Measurements from ENCODE around the gene KIRREL3.
A peak's percentile ranks its signal among the peaks of the same experiment; 100 is the strongest.

KIRREL3 gene

GRCh38 chr11:127023991-127024390 is 23.4 kb upstream of the KIRREL3 start:
- Histone ChIP-seq H3K4me1 (ENCODE audit: control insufficient read depth, insufficient read depth, low read length) (no peaks in the 10 kb centered on the region), H3K27me3 (ENCODE audit: control insufficient read depth, insufficient read depth, low read length) (no peaks in the 10 kb centered on the region), H3K4me3 (ENCODE audit: low read length) (no peak overlapping the region), H3K9ac (ENCODE audit: low read length) (no peak overlapping the region), H3K27ac (ENCODE audit: low read depth, low read length) (no peak overlapping the region), H3K36me3 (ENCODE audit: control insufficient read depth, insufficient read depth, low read length) (no peaks in the 10 kb centered on the region)

DNA sequence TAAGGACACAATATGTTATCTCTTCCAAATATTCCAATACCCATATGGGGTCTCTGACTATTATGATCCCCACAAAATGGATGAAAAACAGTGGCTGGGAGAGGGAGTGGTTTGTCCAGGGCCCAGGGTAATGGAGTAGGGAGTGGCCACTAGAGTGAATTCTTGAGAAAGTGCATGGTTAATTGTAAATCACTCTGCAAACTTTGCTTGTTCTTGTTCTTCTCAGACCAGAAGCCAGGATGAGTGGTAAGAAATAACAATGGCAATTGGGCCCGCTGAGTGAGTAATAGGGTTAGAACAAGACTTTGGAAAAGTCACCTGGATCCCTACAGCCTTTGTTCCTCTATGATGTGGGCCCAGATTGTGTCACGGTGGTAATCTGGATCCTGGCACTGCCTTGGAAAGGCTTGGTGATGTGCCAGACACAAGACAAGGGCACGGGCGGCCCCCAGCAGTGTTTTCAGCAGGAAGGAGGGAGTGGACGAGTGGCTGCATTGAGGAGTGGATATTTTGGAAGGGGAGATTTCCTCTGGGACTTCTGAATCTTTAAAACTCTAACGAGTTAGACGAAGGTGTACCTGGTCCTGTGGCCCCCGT is 18.2 kb upstream of the KIRREL3 start:
- Histone ChIP-seq H3K9ac (ENCODE audit: low read length) (no peak overlapping the region), H3K27me3 (ENCODE audit: control insufficient read depth, insufficient read depth, low read length) (no peaks in the 10 kb centered on the region), H3K27ac (ENCODE audit: low read depth, low read length) (no peak overlapping the region), H3K36me3 (ENCODE audit: control insufficient read depth, insufficient read depth, low read length) (no peaks in the 10 kb centered on the region), H3K4me3 (ENCODE audit: low read length) (no peak overlapping the region), H3K4me1 (ENCODE audit: control insufficient read depth, insufficient read depth, low read length) (no peaks in the 10 kb centered on the region)

GRCh38 chr11:127017482-127017881 is 16.9 kb upstream of the KIRREL3 start:
- H3K27me3 ChIP-seq (ENCODE audit: control insufficient read depth, insufficient read depth, low read length) = no peaks in the 10 kb centered on the region
- H3K27ac ChIP-seq (ENCODE audit: low read depth, low read length) = no peak overlapping the region
- H3K4me3 ChIP-seq (ENCODE audit: low read length) = no peak overlapping the region
- no peaks in the 10 kb centered on the region for H3K36me3 ChIP-seq (ENCODE audit: control insufficient read depth, insufficient read depth, low read length)
- no peaks in the 10 kb centered on the region for H3K4me1 ChIP-seq (ENCODE audit: control insufficient read depth, insufficient read depth, low read length)
- H3K9ac ChIP-seq (ENCODE audit: low read length) = no peak overlapping the region

DNA sequence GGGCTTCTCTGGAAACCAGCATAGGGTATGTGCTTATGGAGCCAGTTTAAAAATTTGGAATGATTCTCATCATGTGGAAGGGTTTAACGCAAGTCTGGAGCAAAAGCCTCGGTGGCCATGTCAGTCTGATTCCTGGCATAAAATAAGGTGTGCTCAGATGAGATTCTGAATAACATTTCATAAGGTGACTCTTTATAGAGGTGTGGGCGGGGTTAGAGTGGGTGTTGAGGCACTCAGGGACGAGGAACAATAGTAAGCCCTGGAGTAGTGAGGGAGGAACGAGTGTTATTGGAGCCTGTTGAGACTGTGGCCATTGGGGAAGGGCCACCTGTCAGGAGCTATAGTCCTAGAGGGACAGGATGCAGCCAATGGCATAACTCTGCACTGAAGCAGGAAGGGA is 13.0 kb upstream of the KIRREL3 start:
- H3K4me3 ChIP-seq (ENCODE audit: low read length) = no peak overlapping the region
- no peak overlapping the region for H3K9ac ChIP-seq (ENCODE audit: low read length)
- no peaks in the 10 kb centered on the region for H3K4me1 ChIP-seq (ENCODE audit: control insufficient read depth, insufficient read depth, low read length)
- no peaks in the 10 kb centered on the region for H3K27me3 ChIP-seq (ENCODE audit: control insufficient read depth, insufficient read depth, low read length)
- no peak overlapping the region for H3K27ac ChIP-seq (ENCODE audit: low read depth, low read length)
- no peaks in the 10 kb centered on the region for H3K36me3 ChIP-seq (ENCODE audit: control insufficient read depth, insufficient read depth, low read length)

DNA sequence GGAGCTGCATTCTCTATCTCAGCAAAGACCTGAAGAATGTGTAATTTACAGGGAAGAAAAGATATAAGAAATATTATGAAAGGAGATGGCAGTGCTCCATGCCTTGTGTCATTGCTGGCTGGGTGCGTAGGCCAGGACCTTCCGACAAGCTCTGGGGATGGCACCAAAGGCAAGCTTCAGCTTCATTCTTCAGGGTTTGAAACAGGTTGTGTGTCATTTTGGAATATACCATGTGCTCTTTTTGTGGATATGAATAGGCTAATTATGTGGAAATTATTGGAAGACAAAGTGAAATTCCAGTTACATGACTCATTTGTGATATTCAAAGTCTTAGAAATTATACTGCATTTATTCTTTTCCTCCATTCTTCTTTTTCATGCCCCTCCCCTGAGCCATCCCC is 5.7 kb upstream of the KIRREL3 start:
- no peak overlapping the region for H3K9ac ChIP-seq (ENCODE audit: low read length)
- no peak overlapping the region for H3K27ac ChIP-seq (ENCODE audit: low read depth, low read length)
- H3K36me3 ChIP-seq (ENCODE audit: control insufficient read depth, insufficient read depth, low read length) = no peaks in the 10 kb centered on the region
- no peak overlapping the region for H3K4me3 ChIP-seq (ENCODE audit: low read length)
- H3K4me1 ChIP-seq (ENCODE audit: control insufficient read depth, insufficient read depth, low read length) = no peaks in the 10 kb centered on the region
- H3K27me3 ChIP-seq (ENCODE audit: control insufficient read depth, insufficient read depth, low read length) = peaks cover 6% of the 10 kb centered on the region

DNA sequence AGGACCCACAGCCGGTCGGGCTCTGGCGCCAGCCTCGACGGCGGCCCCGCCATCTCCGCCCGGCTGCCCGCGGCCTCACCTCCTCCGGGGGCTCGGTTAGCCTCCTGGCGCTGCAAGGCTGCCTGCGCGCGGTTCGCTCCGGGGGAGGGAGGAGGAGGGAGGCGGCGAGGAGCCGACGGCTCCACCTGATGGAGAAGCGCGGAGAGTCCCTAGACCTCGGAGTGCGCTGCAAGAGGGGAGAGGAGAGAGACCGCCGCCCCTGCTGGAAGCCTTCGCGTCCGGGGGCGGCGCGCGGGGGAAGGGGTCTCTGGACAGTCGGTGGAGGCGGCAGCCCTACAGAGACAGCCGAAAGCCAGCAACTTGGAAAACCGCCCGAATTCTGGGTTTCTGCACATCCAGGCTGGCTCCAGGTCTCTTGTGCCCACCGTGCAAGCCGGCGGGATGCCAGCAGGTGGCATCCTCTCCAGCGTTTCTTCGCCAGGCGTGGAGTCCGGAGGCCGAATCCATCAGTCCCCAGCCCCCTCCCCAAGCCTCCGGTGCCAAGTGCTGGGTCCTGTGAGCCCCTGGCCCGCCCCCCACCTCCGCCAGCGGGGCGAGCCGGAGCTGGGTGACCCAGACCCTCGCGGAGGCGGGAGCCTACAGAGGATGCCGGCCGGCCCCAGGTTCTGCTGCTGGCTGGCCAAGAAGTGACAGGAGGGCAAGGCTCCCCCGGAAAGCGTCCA is 2.9 kb upstream of the KIRREL3 start:
- H3K9ac ChIP-seq (ENCODE audit: low read length) = no peak overlapping the region
- no peak overlapping the region for H3K27ac ChIP-seq (ENCODE audit: low read depth, low read length)
- no peak overlapping the region for H3K4me3 ChIP-seq (ENCODE audit: low read length)
- H3K36me3 ChIP-seq (ENCODE audit: control insufficient read depth, insufficient read depth, low read length) = no peaks in the 10 kb centered on the region
- no peaks in the 10 kb centered on the region for H3K4me1 ChIP-seq (ENCODE audit: control insufficient read depth, insufficient read depth, low read length)
- H3K27me3 ChIP-seq (ENCODE audit: control insufficient read depth, insufficient read depth, low read length) = peaks cover 17% of the 10 kb centered on the region

DNA sequence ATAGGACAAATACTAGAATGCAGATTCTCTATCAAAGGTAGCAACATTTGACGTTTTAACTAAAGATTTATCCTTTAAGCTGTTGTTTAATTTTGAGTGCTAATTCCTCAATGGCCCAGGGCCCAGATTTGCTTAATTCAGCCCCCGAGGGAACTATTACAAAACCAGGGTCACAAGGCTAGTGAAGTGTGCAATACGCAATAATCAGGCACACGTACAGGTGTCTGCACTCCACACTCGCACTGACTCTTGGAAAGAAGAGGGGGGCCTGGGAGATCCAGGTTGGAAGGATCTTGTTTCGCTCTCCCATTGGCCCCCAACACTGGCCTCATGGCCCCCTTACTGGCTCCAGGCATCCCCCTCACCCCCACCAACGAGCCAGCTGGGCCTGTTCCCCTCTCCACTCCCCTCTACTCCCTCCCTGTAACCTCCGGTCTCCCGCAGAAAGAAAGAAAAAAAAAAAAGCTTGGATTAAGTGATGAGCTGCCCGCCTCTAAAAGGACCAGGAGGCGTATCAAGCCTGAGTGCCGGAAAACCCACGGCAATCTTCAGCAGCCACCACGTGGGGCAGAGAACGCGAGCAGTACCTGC is 2.2 kb upstream of the KIRREL3 start:
- Histone ChIP-seq H3K36me3 (ENCODE audit: control insufficient read depth, insufficient read depth, low read length) (no peaks in the 10 kb centered on the region), H3K9ac (ENCODE audit: low read length) (no peak overlapping the region), H3K4me1 (ENCODE audit: control insufficient read depth, insufficient read depth, low read length) (no peaks in the 10 kb centered on the region), H3K27me3 (ENCODE audit: control insufficient read depth, insufficient read depth, low read length) (peaks cover 17% of the 10 kb centered on the region), H3K27ac (ENCODE audit: low read depth, low read length) (no peak overlapping the region), H3K4me3 (ENCODE audit: low read length) (no peak overlapping the region)

- H3K4me1 ChIP-seq (ENCODE audit: control insufficient read depth, insufficient read depth, low read length) = no peaks in the 10 kb centered on the region
- H3K36me3 ChIP-seq (ENCODE audit: control insufficient read depth, insufficient read depth, low read length) = no peaks in the 10 kb centered on the region
- peak overlapping the region; percentile 58 for H3K4me3 ChIP-seq (ENCODE audit: low read length)
- H3K27ac ChIP-seq (ENCODE audit: low read depth, low read length) = no peak overlapping the region
- no peak overlapping the region for H3K9ac ChIP-seq (ENCODE audit: low read length)
- peaks cover 17% of the 10 kb centered on the region for H3K27me3 ChIP-seq (ENCODE audit: control insufficient read depth, insufficient read depth, low read length)
These were observed 411 bp upstream of the KIRREL3 start for GRCh38 chr11:127000981-127001380.

DNA sequence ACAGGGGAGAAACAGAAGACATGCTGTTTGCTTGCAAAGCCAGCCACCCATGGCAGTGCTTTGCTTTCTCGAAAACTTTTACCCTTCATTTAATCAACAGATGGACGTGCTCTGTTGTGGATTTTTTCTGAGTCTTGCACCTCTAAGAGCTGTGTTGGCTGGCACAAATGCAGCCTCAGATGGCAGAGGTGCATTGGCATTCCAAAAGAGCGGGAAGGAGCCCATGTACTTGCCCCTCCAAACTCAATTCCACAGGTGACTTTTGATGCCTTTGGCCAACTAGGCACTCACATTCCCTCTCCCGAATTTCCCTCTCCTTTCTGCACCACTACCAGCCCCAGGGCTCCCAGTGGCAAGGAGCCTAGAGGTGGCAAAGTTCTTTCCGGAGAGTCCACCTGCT is 1.2 kb downstream of the KIRREL3 start:
- Histone ChIP-seq H3K27ac (ENCODE audit: low read depth, low read length) (no peak overlapping the region), H3K4me3 (ENCODE audit: low read length) (no peak overlapping the region), H3K36me3 (ENCODE audit: control insufficient read depth, insufficient read depth, low read length) (no peaks in the 10 kb centered on the region), H3K27me3 (ENCODE audit: control insufficient read depth, insufficient read depth, low read length) (peaks cover 17% of the 10 kb centered on the region), H3K4me1 (ENCODE audit: control insufficient read depth, insufficient read depth, low read length) (no peaks in the 10 kb centered on the region), H3K9ac (ENCODE audit: low read length) (no peak overlapping the region)

DNA sequence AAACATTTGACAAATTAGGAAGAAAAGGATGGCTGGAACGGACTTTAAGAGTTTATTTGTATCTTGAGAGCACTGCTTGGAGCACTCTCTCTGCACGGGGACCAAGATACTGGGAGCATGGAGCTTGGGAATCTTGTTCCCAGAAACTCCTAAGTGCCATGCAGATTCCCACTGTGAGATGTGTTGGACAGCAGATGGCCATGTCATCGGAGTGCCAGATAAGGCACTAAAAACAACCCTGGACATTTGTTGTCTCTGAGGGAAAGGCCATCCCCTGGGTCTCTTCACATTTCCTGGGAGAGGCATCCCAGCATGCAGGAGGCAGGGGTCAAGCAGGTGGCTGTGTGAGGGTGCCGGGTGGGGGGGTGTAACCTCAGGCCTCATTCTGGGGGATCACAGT is 2.9 kb downstream of the KIRREL3 start:
- H3K27me3 ChIP-seq (ENCODE audit: control insufficient read depth, insufficient read depth, low read length) = peaks cover 17% of the 10 kb centered on the region
- no peak overlapping the region for H3K9ac ChIP-seq (ENCODE audit: low read length)
- H3K36me3 ChIP-seq (ENCODE audit: control insufficient read depth, insufficient read depth, low read length) = no peaks in the 10 kb centered on the region
- H3K4me1 ChIP-seq (ENCODE audit: control insufficient read depth, insufficient read depth, low read length) = no peaks in the 10 kb centered on the region
- H3K27ac ChIP-seq (ENCODE audit: low read depth, low read length) = no peak overlapping the region
- H3K4me3 ChIP-seq (ENCODE audit: low read length) = no peak overlapping the region

- no peak overlapping the region for H3K9ac ChIP-seq (ENCODE audit: low read length)
- no peak overlapping the region for H3K27ac ChIP-seq (ENCODE audit: low read depth, low read length)
- no peaks in the 10 kb centered on the region for H3K4me1 ChIP-seq (ENCODE audit: control insufficient read depth, insufficient read depth, low read length)
- peaks cover 14% of the 10 kb centered on the region for H3K27me3 ChIP-seq (ENCODE audit: control insufficient read depth, insufficient read depth, low read length)
- H3K4me3 ChIP-seq (ENCODE audit: low read length) = no peak overlapping the region
- no peaks in the 10 kb centered on the region for H3K36me3 ChIP-seq (ENCODE audit: control insufficient read depth, insufficient read depth, low read length)
These were observed 3.4 kb downstream of the KIRREL3 start for GRCh38 chr11:126997196-126997595.

DNA sequence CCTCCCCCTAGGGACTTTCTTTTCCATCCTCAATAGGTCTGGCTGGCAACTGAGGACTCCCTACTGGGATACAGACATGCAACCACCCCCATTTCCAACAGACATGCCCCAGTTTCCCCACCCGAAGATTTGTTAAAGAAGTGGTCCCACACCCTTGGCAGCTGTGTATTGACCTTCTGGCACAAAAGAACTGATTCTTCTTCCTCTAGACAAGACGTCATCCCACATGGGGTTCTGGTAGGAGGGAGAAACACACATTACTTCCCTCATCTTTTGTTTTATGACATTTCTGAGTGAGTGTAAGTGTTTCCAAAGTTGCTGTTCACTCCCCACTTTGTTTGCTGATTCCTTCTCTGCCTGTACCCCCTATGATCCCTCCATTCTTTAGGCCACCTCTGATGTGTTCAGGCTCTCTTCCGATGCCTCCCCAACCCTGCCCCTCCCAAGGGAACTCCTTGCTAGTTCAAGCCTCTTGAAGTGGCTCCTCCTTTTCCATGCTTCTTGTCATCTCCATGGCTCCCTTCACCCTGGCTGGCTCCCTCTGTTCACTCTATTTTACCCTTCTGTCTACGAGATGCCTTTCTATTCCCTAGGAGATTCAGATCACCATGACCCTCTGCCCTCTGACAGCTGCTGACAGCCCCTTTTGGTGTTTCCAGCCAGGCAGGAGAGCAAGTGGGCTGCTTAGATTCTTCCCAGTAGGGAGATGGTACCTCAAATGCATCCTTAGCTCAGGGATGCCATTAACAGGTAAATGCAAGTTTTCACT is 4.3 kb downstream of the KIRREL3 start:
- Histone ChIP-seq H3K27ac (ENCODE audit: low read depth, low read length) (no peak overlapping the region), H3K4me1 (ENCODE audit: control insufficient read depth, insufficient read depth, low read length) (no peaks in the 10 kb centered on the region), H3K9ac (ENCODE audit: low read length) (no peak overlapping the region), H3K4me3 (ENCODE audit: low read length) (no peak overlapping the region), H3K27me3 (ENCODE audit: control insufficient read depth, insufficient read depth, low read length) (peaks cover 12% of the 10 kb centered on the region), H3K36me3 (ENCODE audit: control insufficient read depth, insufficient read depth, low read length) (no peaks in the 10 kb centered on the region)

Measured in rectal smooth muscle tissue (tissue), 1 donor.